ENCODE data around the gene CARD10. TPM values are rescaled to one million over a fixed set of nuclear protein-coding genes. Genes with fewer than 3 reads are reported as not detected.

The CARD10 gene
- total RNA-seq, 1 experiment from 2014 or later = 17.7 TPM

DNA sequence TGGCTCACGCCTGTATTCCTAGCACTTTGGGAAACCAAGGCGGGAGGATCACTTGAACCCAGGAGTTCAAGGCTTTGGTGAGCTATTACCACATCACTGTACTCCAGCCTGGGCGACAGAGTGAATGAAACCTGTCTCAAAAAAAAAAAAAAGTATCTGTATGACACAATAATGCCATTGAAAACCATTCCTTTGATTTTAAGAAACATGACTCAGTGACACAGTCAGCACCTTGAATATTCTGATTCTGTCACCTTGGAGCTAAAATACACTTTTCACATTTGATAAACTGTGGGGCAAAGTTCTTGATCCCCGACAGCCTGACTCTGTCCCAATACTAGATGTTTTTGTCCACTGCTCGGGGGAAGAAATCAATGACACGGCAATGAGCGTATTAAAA lies 75.2 kb downstream of the CARD10 start:
- Mint-ChIP-seq H3K27me3 (ENCODE audit: low read depth) (peaks cover 41% of the 10 kb centered on the region), H3K27ac (no peak overlapping the region), H3K4me1 (peaks cover 2% of the 10 kb centered on the region in 2 experiments; a peak in 3 of 4 replicates), H3K36me3 (ENCODE audit: insufficient read depth in 1 of 3, low read depth in 3 of 3) (peaks cover 0 to 4% (median 3%) of the 10 kb centered on the region in 3 experiments; a peak in 1 of 7 replicates), H3K4me3 (no peak overlapping the region), H3K9me3 (peaks cover 5% of the 10 kb centered on the region in 2 experiments; a peak in 4 of 5 replicates)
- WGBS (ENCODE audit: extremely low coverage, insufficient read length, low lambda C conversion rate) = no CpG with 5 or more reads among the region's 7 CpGs
- H4K20me1 ChIP-seq (ENCODE audit: control insufficient read depth, insufficient read depth, insufficient read length) = no peaks in the 10 kb centered on the region
- H3K14ac ChIP-seq (ENCODE audit: insufficient read depth, low read length) = no peak overlapping the region
- TF ChIP-seq, protein P1, sequence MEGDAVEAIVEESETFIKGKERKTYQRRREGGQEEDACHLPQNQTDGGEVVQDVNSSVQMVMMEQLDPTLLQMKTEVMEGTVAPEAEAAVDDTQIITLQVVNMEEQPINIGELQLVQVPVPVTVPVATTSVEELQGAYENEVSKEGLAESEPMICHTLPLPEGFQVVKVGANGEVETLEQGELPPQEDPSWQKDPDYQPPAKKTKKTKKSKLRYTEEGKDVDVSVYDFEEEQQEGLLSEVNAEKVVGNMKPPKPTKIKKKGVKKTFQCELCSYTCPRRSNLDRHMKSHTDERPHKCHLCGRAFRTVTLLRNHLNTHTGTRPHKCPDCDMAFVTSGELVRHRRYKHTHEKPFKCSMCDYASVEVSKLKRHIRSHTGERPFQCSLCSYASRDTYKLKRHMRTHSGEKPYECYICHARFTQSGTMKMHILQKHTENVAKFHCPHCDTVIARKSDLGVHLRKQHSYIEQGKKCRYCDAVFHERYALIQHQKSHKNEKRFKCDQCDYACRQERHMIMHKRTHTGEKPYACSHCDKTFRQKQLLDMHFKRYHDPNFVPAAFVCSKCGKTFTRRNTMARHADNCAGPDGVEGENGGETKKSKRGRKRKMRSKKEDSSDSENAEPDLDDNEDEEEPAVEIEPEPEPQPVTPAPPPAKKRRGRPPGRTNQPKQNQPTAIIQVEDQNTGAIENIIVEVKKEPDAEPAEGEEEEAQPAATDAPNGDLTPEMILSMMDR (conservative IDR thresholded peaks at IDR 0.05) = no peak
- H3K79me1 ChIP-seq (ENCODE audit: insufficient read depth, low read depth, low read length, poor library complexity, severe bottlenecking) = no peaks in the 10 kb centered on the region
- no peak overlapping the region for H4K8ac ChIP-seq (replicated peaks; ENCODE audit: insufficient read length, low read depth, low read length)
- H3T11ph ChIP-seq (ENCODE audit: low read length) = no peak overlapping the region
- H3K27me3 ChIP-seq (ENCODE audit: insufficient read depth, low read length) = no peaks in the 10 kb centered on the region
- H3K56ac ChIP-seq (ENCODE audit: insufficient read length, low read depth, low read length) = no peak overlapping the region
- H2BK20ac ChIP-seq (ENCODE audit: low read depth, low read length, poor library complexity, severe bottlenecking) = no peak overlapping the region
- H2AK5ac ChIP-seq (ENCODE audit: insufficient read length, low read length) = no peak overlapping the region
- H3K23ac ChIP-seq (ENCODE audit: insufficient read length, low read depth, low read length) = no peak overlapping the region
- H4K5ac ChIP-seq (ENCODE audit: insufficient read length, low read depth, low read length) = no peak overlapping the region
- no peak overlapping the region for H3K18ac ChIP-seq (ENCODE audit: insufficient read length, low read depth, low read length)
- no peak overlapping the region for H2BK15ac ChIP-seq (ENCODE audit: low read depth, low read length)
- H3K4ac ChIP-seq (ENCODE audit: low read depth, low read length) = no peak overlapping the region
- no peak overlapping the region for H2BK5ac ChIP-seq (ENCODE audit: insufficient read length, low read length)
- DNase-seq = no peak
- H3K4me2 ChIP-seq (ENCODE audit: insufficient read depth, insufficient read length, low read length) = no peak overlapping the region
- H4K91ac ChIP-seq (ENCODE audit: insufficient read length, low read depth, low read length) = no peak overlapping the region
- H3K23me2 ChIP-seq (ENCODE audit: insufficient read length, low read depth, low read length, poor library complexity, severe bottlenecking) = no peaks in the 10 kb centered on the region
- no peaks in the 10 kb centered on the region for H3K9me3 ChIP-seq (ENCODE audit: control insufficient read depth, low read depth, low read length)
- H3K79me2 ChIP-seq (ENCODE audit: insufficient read depth, low read length) = no peaks in the 10 kb centered on the region
- no peak overlapping the region for H2AFZ ChIP-seq (ENCODE audit: low read length)
- H3K27ac ChIP-seq (ENCODE audit: insufficient read length, low read depth, low read length) = no peak overlapping the region
- H3K9ac ChIP-seq (ENCODE audit: extremely low read depth, insufficient read length, low read length) = no peak overlapping the region
- H2BK12ac ChIP-seq (ENCODE audit: insufficient read length, low read depth, low read length) = no peak overlapping the region
- no peak overlapping the region for H2BK120ac ChIP-seq (ENCODE audit: low read depth, low read length, poor library complexity, severe bottlenecking)
- H3K4me1 ChIP-seq (ENCODE audit: insufficient read depth, low read length) = no peaks in the 10 kb centered on the region
